Adrenal gland (tissue), 12 donors: Measurements from ENCODE around the gene PPP1R9A. TPM values are rescaled to one million over a fixed set of nuclear protein-coding genes. Genes with fewer than 3 reads are reported as not detected.

Experiments
- DNase-seq, 7 donors: peaks; one replicate each; pipeline ENCODE4 v3.0.0-alpha.2; 2019 to 2020
- H3K27ac ChIP-seq, 5 donors: fragments of 200-600 bp; sonication (generic) in 4 of 5; 1 replicate in 3 of 5; 2 replicates in 2 of 5; pipeline versions ENCODE4 v1.5.1 to v1.8.0; 2016 to 2020; ENCODE audit warnings: mild to moderate bottlenecking in 1 of 5
- H3K27me3 ChIP-seq: fragments of 200-600 bp; 2 replicates; pipeline ENCODE4 v1.8.0; 2021
- H3K36me3 ChIP-seq, 2 donors: fragments of 200-600 bp; replicated peaks in 1 of 2; 1 replicate in 1 of 2; 2 replicates in 1 of 2; pipeline versions ENCODE4 v1.5.1 to v1.8.0; 2018 to 2022
- H3K4me1 ChIP-seq, 2 donors: fragments of 200-600 bp; replicated peaks in 1 of 2; 1 replicate in 1 of 2; 2 replicates in 1 of 2; pipeline versions ENCODE4 v1.5.1 to v1.8.0; 2018 to 2021
- H3K4me3 ChIP-seq, 4 donors: fragments of 200-600 bp; sonication (generic) in 3 of 4; one replicate each; pipeline ENCODE4 v1.5.1; 2016 to 2018
- H3K9me3 ChIP-seq, 3 donors: fragments of 200-600 bp; sonication (generic) in 1 of 3; replicated peaks in 1 of 3; 1 replicate in 2 of 3; 2 replicates in 1 of 3; pipeline versions ENCODE4 v1.5.1 to v1.8.0; 2016 to 2021
- CTCF ChIP-seq, 6 experiments: fragments of 450-650 bp in 4 of 6; fragments of 200-600 bp in 2 of 6; sonication (generic) in 1 of 6; IDR thresholded peaks; 1 replicate in 5 of 6; 2 replicates in 1 of 6; pipeline versions ENCODE4 v1.5.1 to v1.8.0; 2016 to 2021; ENCODE audit warnings: antibody characterized with exemption in 6 of 6, mild to moderate bottlenecking in 2 of 6, moderate library complexity in 1 of 6
- POLR2A ChIP-seq, 2 donors: fragments of 450-650 bp; IDR thresholded peaks; one replicate each; pipeline ENCODE4 v1.6.1; 2017; ENCODE audit warnings: antibody characterized with exemption in 2 of 2, mild to moderate bottlenecking in 2 of 2, moderate library complexity in 1 of 2
- WGBS, 4 donors: extraction: QIAGEN DNeasy Blood & Tissue Kit in 2 of 4; methylation state at CpG; one replicate each; pipeline versions ENCODE4 v1.1.5 to v1.1.7; 2013 to 2017; 5-methylcytosine and 5-hydroxymethylcytosine counted together
- intact Hi-C, 2 donors: fragments of 100-400 bp; cut with DNase I; formaldehyde crosslinking; loops; one replicate each; pipeline versions ENCODE4 v1.14.1 to v1.15.0; 2022 to 2023
- polyA plus RNA-seq, 3 donors: library from polyadenylated mRNA; stranded (reverse); fragments of 200-250 nt in 2 of 3; fragments of 350-450 nt in 1 of 3; fragmentation: Illumina TruSeq in 1 of 3; extraction: RNeasy Lipid Tissue Mini Kit (QIAGEN cat#74804) in 1 of 3; gene quantifications; one replicate each; pipeline ENCODE4 v1.2.3, GENCODE V29; 2013 to 2014
- total RNA-seq, 9 donors: library from RNA; depleted of rRNA in 4 of 9; stranded (reverse); fragments of >200 nt in 4 of 9; fragments of 120-200 nt in 1 of 9; fragmentation: NEBNext Ultra II Directional in 1 of 9; extraction: Animal tissue kit (Norgen Biotek cat#: 25700) in 1 of 9; gene quantifications; one replicate each; pipeline versions ENCODE4 v1.1.0 to v1.2.4, GENCODE V29; 2013 to 2023
- donor health status: healthy with polysubstance abuse.
- donor health status: Bipolar disorder and iron deficiency.
- donor health status: DM: yes; HTN: yes; CAD: no.
- donor health status: DM: no; HTN: no; CAD: no.
- donor health status: DM: no; HTN: no; CAD: no.
- donor health status: DM: yes; HTN: yes; CAD: no.

The PPP1R9A gene
- total and polyA plus RNA-seq, 12 donors: 7.2 to 86.0 (median 40.6) TPM

- intact Hi-C loops: no loop called here
- H3K4me1 ChIP-seq: peaks cover 24 to 35% of the 10 kb centered on the region in 2 donors
These were observed 64.9 kb downstream of the PPP1R9A start for GRCh38 chr7:94972296-94972695.

GRCh38 chr7:94973844-94974243 is 66.5 kb downstream of the PPP1R9A start:
- WGBS, 4 donors: 85 to 95% (median 93%) methylated on average over 3 of the region's 3 CpGs
- no peaks in the 10 kb centered on the region for H3K9me3 ChIP-seq
- intact Hi-C loops: no loop called here

More at GRCh38 chr7:94972296-94972695, 64.9 kb downstream of the PPP1R9A start:
- WGBS, 4 donors: 7 to 21% (median 16%) methylated on average over 2 of the region's 2 CpGs
- H3K4me3 ChIP-seq: no peak overlapping the region
- peak; percentile 39 to 66 (median 51) for DNase-seq
- TF ChIP-seq POLR2A (IDR thresholded peaks at IDR 0.05) (no peak), CTCF (IDR thresholded peaks at IDR 0.05) (no peak)
- peak overlapping the region in 4 of 5 donors; percentile 3 to 73 (median 31) for H3K27ac ChIP-seq
- no peaks in the 10 kb centered on the region for H3K36me3 ChIP-seq
- H3K9me3 ChIP-seq: no peaks in the 10 kb centered on the region
- no peaks in the 10 kb centered on the region for H3K27me3 ChIP-seq

GRCh38 chr7:94974423-94974822 is 67.0 kb downstream of the PPP1R9A start:
- DNase-seq: no peak
- no peaks in the 10 kb centered on the region for H3K36me3 ChIP-seq
- H3K27me3 ChIP-seq: no peaks in the 10 kb centered on the region
- TF ChIP-seq POLR2A (IDR thresholded peaks at IDR 0.05) (no peak), CTCF (IDR thresholded peaks at IDR 0.05) (no peak)
- no peak overlapping the region for H3K27ac ChIP-seq
- H3K9me3 ChIP-seq: no peaks in the 10 kb centered on the region
- peaks cover 25 to 39% of the 10 kb centered on the region in 2 donors for H3K4me1 ChIP-seq
- WGBS, 4 donors: 70 to 79% (median 77%) methylated on average over 4 of the region's 4 CpGs
- intact Hi-C loops: no loop called here
- no peak overlapping the region for H3K4me3 ChIP-seq

More at GRCh38 chr7:94973844-94974243, 66.5 kb downstream of the PPP1R9A start:
- Histone ChIP-seq H3K27ac (no peak overlapping the region), H3K36me3 (no peaks in the 10 kb centered on the region), H3K27me3 (no peaks in the 10 kb centered on the region), H3K4me3 (no peak overlapping the region), H3K4me1 (peaks cover 24 to 35% of the 10 kb centered on the region in 2 donors)
- DNase-seq: no peak
- TF ChIP-seq CTCF (IDR thresholded peaks at IDR 0.05) (no peak), POLR2A (IDR thresholded peaks at IDR 0.05) (no peak)

GRCh38 chr7:94975336-94975735 is 67.9 kb downstream of the PPP1R9A start:
- H3K27ac ChIP-seq: no peak overlapping the region
- TF ChIP-seq POLR2A (IDR thresholded peaks at IDR 0.05): no peak
- TF ChIP-seq CTCF (IDR thresholded peaks at IDR 0.05): no peak
- DNase-seq: no peak
- no peak overlapping the region for H3K4me3 ChIP-seq
- peaks cover 33 to 41% of the 10 kb centered on the region in 2 donors for H3K4me1 ChIP-seq
- no peaks in the 10 kb centered on the region for H3K9me3 ChIP-seq
- intact Hi-C loops: no loop called here
- H3K27me3 ChIP-seq: no peaks in the 10 kb centered on the region
- H3K36me3 ChIP-seq: no peaks in the 10 kb centered on the region
